Neural cell (in vitro differentiated cells): ENCODE data around the gene ZNF837. TPM values are rescaled to one million over a fixed set of nuclear protein-coding genes. Genes with fewer than 3 reads are reported as not detected.

Experiments used
- H2AFZ ChIP-seq: fragments of 200-600, 300-800 bp; sonication (generic), shearing (Covaris generic); 2 replicates; pipeline ENCODE4 v1.6.0; 2014; ENCODE audit warnings: low read depth, mild to moderate bottlenecking, antibody characterized with exemption, low read length, moderate library complexity
- H3F3A ChIP-seq: fragments of 200-600 bp; shearing (Covaris generic); 2 replicates; pipeline ENCODE4 v1.6.1; 2016; ENCODE audit warnings: mild to moderate bottlenecking, moderate library complexity, mixed read lengths, antibody characterized with exemption, low read length; ENCODE audit not compliant: insufficient read depth, poor library complexity, severe bottlenecking
- H3K27ac ChIP-seq: fragments of 200-600, 300-800 bp; sonication (generic), shearing (Covaris generic); 2 replicates; pipeline ENCODE4 v1.5.1; 2014; ENCODE audit warnings: mild to moderate bottlenecking, low read length, moderate library complexity
- H3K27me3 ChIP-seq: fragments of 300-800, 200-600 bp; sonication (generic), shearing (Covaris generic); 2 replicates; pipeline ENCODE4 v1.6.0; 2014; ENCODE audit warnings: mild to moderate bottlenecking, low read depth, low read length, moderate library complexity; ENCODE audit not compliant: insufficient read depth
- H3K36me3 ChIP-seq: fragments of 300-800, 200-600 bp; sonication (generic), shearing (Covaris generic); 2 replicates; pipeline ENCODE4 v1.5.1; 2014; ENCODE audit warnings: mild to moderate bottlenecking, antibody characterized with exemption, low read length, moderate library complexity; ENCODE audit not compliant: insufficient read depth
- H3K4me2 ChIP-seq: fragments of 300-800, 200-600 bp; sonication (generic), shearing (Covaris generic); 2 replicates; pipeline ENCODE4 v1.6.0; 2014; ENCODE audit warnings: mild to moderate bottlenecking, low read length
- H3K4me3 ChIP-seq: fragments of 300-800, 200-600 bp; sonication (generic), shearing (Covaris generic); 2 replicates; pipeline ENCODE4 v1.5.1; 2014; ENCODE audit warnings: mild to moderate bottlenecking, low read length, moderate library complexity
- H3K79me2 ChIP-seq: fragments of 200-600 bp; shearing (Covaris generic); replicated peaks from 2 replicates; pipeline ENCODE4 v1.6.0; 2014; ENCODE audit warnings: mild to moderate bottlenecking, low read length, moderate library complexity; ENCODE audit not compliant: insufficient read depth
- H3K9ac ChIP-seq: fragments of 300-800, 200-600 bp; sonication (generic), shearing (Covaris generic); 2 replicates; pipeline ENCODE4 v1.6.1; 2016; ENCODE audit warnings: mild to moderate bottlenecking, low read length, mixed read lengths
- H3K9me2 ChIP-seq: fragments of 200-600 bp; shearing (Covaris generic); 2 replicates; pipeline ENCODE4 v1.6.1; 2016; ENCODE audit warnings: mild to moderate bottlenecking, low read length, mixed read lengths; ENCODE audit not compliant: insufficient read depth
- H3K9me3 ChIP-seq: fragments of 200-600, 300-800 bp; sonication (generic), shearing (Covaris generic); 2 replicates; pipeline ENCODE4 v1.6.1; 2016; ENCODE audit warnings: mild to moderate bottlenecking, mixed run types, low read length, moderate library complexity, mixed read lengths
- H4K20me1 ChIP-seq: fragments of 200-600 bp; shearing (Covaris generic); 2 replicates; pipeline ENCODE4 v1.6.1; 2016; ENCODE audit warnings: mild to moderate bottlenecking, mixed run types; ENCODE audit not compliant: insufficient read depth
- EP300 ChIP-seq: fragments of 450-650 bp; conservative IDR thresholded peaks from 2 replicates; pipeline ENCODE4 v1.6.1; 2014; ENCODE audit warnings: antibody characterized with exemption, mild to moderate bottlenecking, moderate library complexity; ENCODE audit not compliant: poor library complexity, severe bottlenecking
- EZH2 ChIP-seq: fragments of 200-600, 300-800 bp; shearing (Covaris generic), sonication (generic); IDR thresholded peaks from 2 replicates; pipeline ENCODE4 v1.6.1; 2014; ENCODE audit warnings: antibody characterized with exemption, low read length, borderline replicate concordance, mild to moderate bottlenecking; ENCODE audit not compliant: insufficient read depth, poor library complexity, severe bottlenecking
- MXI1 ChIP-seq: fragments of 450-650 bp; conservative IDR thresholded peaks from 2 replicates; pipeline ENCODE4 v1.6.1; 2014; ENCODE audit warnings: antibody characterized with exemption, mild to moderate bottlenecking; ENCODE audit not compliant: poor library complexity, severe bottlenecking
- POLR2AphosphoS5 ChIP-seq: IDR thresholded peaks from 2 replicates; pipeline ENCODE4 v1.6.1; 2012
- RAD21 ChIP-seq: fragments of 450-650 bp; conservative IDR thresholded peaks from 2 replicates; pipeline ENCODE4 v1.6.1; 2014; ENCODE audit warnings: antibody characterized with exemption, mild to moderate bottlenecking, moderate library complexity
- REST ChIP-seq: IDR thresholded peaks from 2 replicates; pipeline ENCODE4 v1.6.1; 2012; ENCODE audit warnings: borderline replicate concordance
- SMC3 ChIP-seq: fragments of 450-650 bp; conservative IDR thresholded peaks from 2 replicates; pipeline ENCODE4 v1.6.1; 2014; ENCODE audit warnings: antibody characterized with exemption, mild to moderate bottlenecking, moderate library complexity; ENCODE audit not compliant: poor library complexity
- TAF1 ChIP-seq: IDR thresholded peaks from 2 replicates; pipeline ENCODE4 v1.6.1; 2012; ENCODE audit warnings: low read depth
- polyA plus RNA-seq: library from polyadenylated mRNA; depleted of rRNA; stranded (reverse); fragments of >200 nt; gene quantifications from 2 replicates; pipeline ENCODE4 v1.2.3, GENCODE V29; 2014
- TF ChIP-seq, protein P1 (sequence below): fragments of 450-650 bp; IDR thresholded peaks from 2 replicates; pipeline ENCODE4 v1.5.1; 2014; ENCODE audit warnings: antibody characterized with exemption, mild to moderate bottlenecking, moderate library complexity; ENCODE audit not compliant: poor library complexity, severe bottlenecking

The ZNF837 gene
- polyA plus RNA-seq, 1 donor from 2014 or later: 4.5 TPM

DNA sequence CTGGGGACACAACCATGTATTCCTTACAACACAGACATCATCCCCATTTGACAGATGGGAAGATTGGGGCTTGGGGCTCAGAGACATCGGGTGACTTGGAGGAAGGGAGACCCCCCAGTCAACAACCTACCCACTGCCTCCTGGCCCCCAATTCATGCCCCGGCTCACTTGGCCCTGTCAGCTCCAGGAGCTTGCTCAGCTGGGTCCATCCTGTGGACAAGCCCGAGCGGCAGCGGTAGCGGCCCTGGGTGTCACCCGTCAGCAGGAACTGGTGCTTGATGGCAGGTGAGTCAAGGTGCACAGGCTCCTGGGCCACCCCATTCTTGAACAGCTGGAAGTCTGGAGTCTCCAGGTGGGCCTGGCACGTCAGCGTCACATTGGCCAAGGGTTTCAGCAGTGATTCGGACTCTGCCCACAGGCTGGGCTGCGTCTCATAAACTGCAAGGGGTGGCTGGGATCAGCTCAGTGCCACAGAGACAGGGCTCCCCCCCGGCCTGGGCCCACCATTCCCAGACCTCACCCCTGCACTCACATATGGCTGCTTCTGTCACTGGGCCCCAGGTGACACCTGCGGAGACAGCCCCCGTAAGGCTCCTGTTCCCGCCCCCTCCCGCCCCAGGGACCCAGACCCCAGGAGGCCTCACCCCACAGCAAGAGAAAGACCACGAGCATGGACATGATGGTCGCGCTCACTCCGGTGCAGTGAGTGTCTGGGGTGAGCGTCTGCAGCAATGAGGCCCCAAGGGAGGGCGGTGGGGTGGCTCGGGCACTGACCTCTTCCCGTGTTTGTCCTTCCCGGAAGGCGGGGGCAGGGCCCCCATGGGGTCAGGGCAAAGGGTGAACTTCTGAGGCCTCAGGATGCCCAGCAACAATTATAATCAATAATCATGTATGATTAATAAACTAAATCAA lies 27.8 kb downstream of the ZNF837 start, which contains the start of gene A1BG:
A1BG (minus strand) TSS at position 733 of the 912 bp plus-strand sequence; CDS start at position 678, 55 bp downstream.
- Histone ChIP-seq H3K27ac (no peak within 1 kb of the TSS), H3K36me3 (no peaks in the 10 kb centered on the region), H2AFZ (no peak within 1 kb of the TSS), H3K9ac (no peak within 1 kb of the TSS), H3K27me3 (no peaks in the 10 kb centered on the region), H3K79me2 (peaks cover 5% of the 10 kb centered on the region), H3F3A (no peaks in the 10 kb centered on the region), H3K9me3 (no peaks in the 10 kb centered on the region), H3K4me2 (no peak within 1 kb of the TSS), H3K4me3 (no peak within 1 kb of the TSS), H3K9me2 (no peaks in the 10 kb centered on the region), H4K20me1 (no peaks in the 10 kb centered on the region)
- TF ChIP-seq TAF1 (no peak), EP300 (no peak), REST (no peak), MXI1 (no peak), SMC3 (no peak), EZH2 (no peak), POLR2AphosphoS5 (no peak), RAD21 (no peak)
- TF ChIP-seq, protein P1, sequence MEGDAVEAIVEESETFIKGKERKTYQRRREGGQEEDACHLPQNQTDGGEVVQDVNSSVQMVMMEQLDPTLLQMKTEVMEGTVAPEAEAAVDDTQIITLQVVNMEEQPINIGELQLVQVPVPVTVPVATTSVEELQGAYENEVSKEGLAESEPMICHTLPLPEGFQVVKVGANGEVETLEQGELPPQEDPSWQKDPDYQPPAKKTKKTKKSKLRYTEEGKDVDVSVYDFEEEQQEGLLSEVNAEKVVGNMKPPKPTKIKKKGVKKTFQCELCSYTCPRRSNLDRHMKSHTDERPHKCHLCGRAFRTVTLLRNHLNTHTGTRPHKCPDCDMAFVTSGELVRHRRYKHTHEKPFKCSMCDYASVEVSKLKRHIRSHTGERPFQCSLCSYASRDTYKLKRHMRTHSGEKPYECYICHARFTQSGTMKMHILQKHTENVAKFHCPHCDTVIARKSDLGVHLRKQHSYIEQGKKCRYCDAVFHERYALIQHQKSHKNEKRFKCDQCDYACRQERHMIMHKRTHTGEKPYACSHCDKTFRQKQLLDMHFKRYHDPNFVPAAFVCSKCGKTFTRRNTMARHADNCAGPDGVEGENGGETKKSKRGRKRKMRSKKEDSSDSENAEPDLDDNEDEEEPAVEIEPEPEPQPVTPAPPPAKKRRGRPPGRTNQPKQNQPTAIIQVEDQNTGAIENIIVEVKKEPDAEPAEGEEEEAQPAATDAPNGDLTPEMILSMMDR: no peak

DNA sequence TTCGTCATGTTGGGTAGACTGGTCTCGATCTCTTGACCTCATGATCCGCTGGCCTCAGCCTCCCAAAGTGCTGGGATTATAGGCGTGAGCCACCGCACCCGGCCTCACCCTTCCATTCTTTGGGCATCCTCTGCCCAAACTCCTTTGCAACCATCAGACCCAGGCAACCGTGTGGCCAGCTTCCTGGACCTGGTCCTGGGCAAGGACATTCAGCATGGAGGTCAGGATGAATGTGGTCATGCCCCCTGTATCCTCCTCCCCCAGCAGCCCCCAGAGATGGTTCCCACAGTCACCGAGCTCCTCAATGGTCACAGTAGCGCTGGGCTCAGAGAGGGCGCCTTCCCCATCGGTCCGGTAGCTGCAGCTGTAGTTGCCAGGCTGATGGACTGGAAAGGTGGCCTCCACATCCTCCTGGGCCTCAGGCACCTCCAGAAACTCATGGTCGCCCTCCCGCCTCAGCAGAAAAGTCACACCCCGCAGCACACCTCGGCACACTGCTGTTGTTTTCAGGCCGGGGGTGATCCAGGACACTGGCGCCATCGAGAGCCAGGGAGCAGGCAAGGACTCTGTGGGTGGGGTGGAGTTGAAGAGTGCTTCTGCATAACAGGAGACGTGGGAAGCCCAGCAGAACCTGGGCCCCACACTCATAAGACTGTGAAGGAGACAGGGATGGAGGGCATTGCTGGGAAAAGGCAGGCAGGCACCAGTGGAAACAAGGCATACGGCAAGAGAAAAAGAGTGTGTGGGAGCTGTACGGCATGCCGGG lies 28.7 kb downstream of the ZNF837 start:
- Histone ChIP-seq H4K20me1 (no peaks in the 10 kb centered on the region), H3K79me2 (peaks cover 5% of the 10 kb centered on the region), H3K9ac (no peak overlapping the region), H3K36me3 (no peaks in the 10 kb centered on the region), H3K27me3 (no peaks in the 10 kb centered on the region), H3K9me2 (no peaks in the 10 kb centered on the region), H3K9me3 (no peaks in the 10 kb centered on the region), H3F3A (no peaks in the 10 kb centered on the region), H3K4me3 (no peak overlapping the region), H3K4me2 (no peak overlapping the region), H3K27ac (no peak overlapping the region), H2AFZ (no peak overlapping the region)
- TF ChIP-seq TAF1: no peak
- TF ChIP-seq, protein P1: no peak
- no peak for TF ChIP-seq SMC3
- TF ChIP-seq POLR2AphosphoS5: no peak
- no peak for TF ChIP-seq MXI1
- TF ChIP-seq RAD21: no peak
- no peak for TF ChIP-seq REST
- no peak for TF ChIP-seq EZH2
- TF ChIP-seq EP300: no peak
